GM12878 (cell line): ENCODE data around the gene RHPN2. TPM values are rescaled to one million over a fixed set of nuclear protein-coding genes. Genes with fewer than 3 reads are reported as not detected.

ENCODE experiments used
- ATAC-seq: fragments of 200-7000 bp; cut with Tn5 transposase; 3 replicates; pipeline ENCODE4 v1.9.1; 2020; ENCODE audit warnings: mild to moderate bottlenecking, moderate library complexity
- BruUV-seq: library from RNA; stranded (reverse); fragments of 400-500 nt; replicated peaks from 2 replicates; lab custom pipeline; 2021; lab: Mats Ljungman, UMichigan
- CTCF ChIA-PET: fragments of 300-600 bp; sonication (Branson Sonifier 250); formaldehyde crosslinking; extraction: SDS; loops from one replicate; lab custom pipeline; 2021; ENCODE audit warnings: inconsistent platforms; lab: Yijun Ruan, JAX
- POLR2A ChIA-PET: fragments of 350-600 bp; formaldehyde crosslinking; extraction: SDS; loops from one replicate; lab custom pipeline; 2021; ENCODE audit warnings: inconsistent platforms; lab: Charles Lee
- RAD21 ChIA-PET: fragments of 300-600 bp; sonication (Branson Sonifier 250); formaldehyde crosslinking; loops from one replicate; lab custom pipeline; 2023; ENCODE audit warnings: antibody characterized with exemption; ENCODE audit not compliant: unreplicated experiment; lab: Charles Lee
- SMC1A ChIA-PET: fragments of 300-600 bp; sonication (Branson Sonifier 250); formaldehyde crosslinking; loops from one replicate; lab custom pipeline; 2023; ENCODE audit not compliant: unreplicated experiment, uncharacterized antibody; lab: Charles Lee
- DNase-seq: peaks from one replicate; pipeline ENCODE4 v3.0.0-alpha.2; 2011; ENCODE audit warnings: low read depth, low spot score
- FAIRE-seq: peaks from 3 replicates; lab custom pipeline; 2011; peaks lifted over from hg19 to GRCh38; lab: Jason Lieb, UNC
- H2AFZ ChIP-seq: 2 replicates; pipeline ENCODE4 v1.6.0; 2011; ENCODE audit warnings: low read depth, low read length, control low read depth; ENCODE audit not compliant: control insufficient read depth
- H3K27ac ChIP-seq: 2 replicates; pipeline ENCODE4 v1.5.1; 2011; ENCODE audit warnings: control low read depth; ENCODE audit not compliant: control insufficient read depth, insufficient read depth
- H3K27me3 ChIP-seq, 2 experiments: replicated peaks in 1 of 2; 2 replicates each; pipeline versions ENCODE4 v1.6.0 to v1.6.1; 2011; ENCODE audit warnings: low read length in 1 of 2; ENCODE audit not compliant: control insufficient read depth in 2 of 2, insufficient read depth in 2 of 2
- H3K36me3 ChIP-seq, 2 experiments: 2 replicates each; pipeline ENCODE4 v1.5.1; 2011; ENCODE audit warnings: low read length in 1 of 2; ENCODE audit not compliant: control insufficient read depth in 2 of 2, insufficient read depth in 2 of 2
- H3K4me1 ChIP-seq: 2 replicates; pipeline ENCODE4 v1.6.1; 2011; ENCODE audit warnings: mild to moderate bottlenecking, low read length, moderate library complexity, mixed read lengths; ENCODE audit not compliant: control insufficient read depth, insufficient read depth
- H3K4me2 ChIP-seq: 2 replicates; pipeline ENCODE4 v1.6.0; 2011; ENCODE audit warnings: control low read depth; ENCODE audit not compliant: control insufficient read depth, insufficient read depth
- H3K4me3 ChIP-seq: fragments of 200-600 bp; sonication (generic); 2 replicates; pipeline ENCODE4 v1.5.1; 2016
- H3K79me2 ChIP-seq: 2 replicates; pipeline ENCODE4 v1.6.0; 2011; ENCODE audit warnings: low read length; ENCODE audit not compliant: control insufficient read depth, insufficient read depth
- H3K9ac ChIP-seq: 2 replicates; pipeline ENCODE4 v1.8.0; 2011; ENCODE audit warnings: low read length, control low read depth, mixed read lengths; ENCODE audit not compliant: control insufficient read depth, insufficient read depth
- H3K9me3 ChIP-seq: replicated peaks from 3 replicates; pipeline ENCODE4 v1.5.1; 2011; ENCODE audit warnings: mild to moderate bottlenecking, low read length; ENCODE audit not compliant: control insufficient read depth, insufficient read depth
- H4K20me1 ChIP-seq: 2 replicates; pipeline ENCODE4 v1.6.0; 2011; ENCODE audit not compliant: control insufficient read depth, insufficient read depth
- CREM ChIP-seq: IDR thresholded peaks from 2 replicates; pipeline ENCODE4 v1.6.1; 2014; ENCODE audit warnings: antibody characterized with exemption, low read depth
- IKZF1 ChIP-seq: fragments of 450-650 bp; conservative IDR thresholded peaks from 2 replicates; pipeline ENCODE4 v1.6.1; 2017; ENCODE audit warnings: antibody characterized with exemption, mild to moderate bottlenecking
- JUNB ChIP-seq: IDR thresholded peaks from 2 replicates; pipeline ENCODE4 v1.6.1; 2016; ENCODE audit warnings: antibody characterized with exemption, mild to moderate bottlenecking
- PKNOX1 ChIP-seq: fragments of 450-650 bp; IDR thresholded peaks from 2 replicates; pipeline ENCODE4 v1.6.1; 2016; ENCODE audit warnings: mild to moderate bottlenecking
- STAT3 ChIP-seq: IDR thresholded peaks from 2 replicates; pipeline ENCODE4 v1.6.1; 2011; ENCODE audit warnings: low read depth, low read length, improper control_type of control experiment
- TCF3 ChIP-seq: IDR thresholded peaks from 2 replicates; pipeline ENCODE4 v1.6.1; 2012; ENCODE audit warnings: low read depth, mild to moderate bottlenecking, low read length, borderline replicate concordance; ENCODE audit not compliant: insufficient read depth
- YBX1 ChIP-seq: fragments of 450-650 bp; IDR thresholded peaks from 2 replicates; pipeline ENCODE4 v1.6.1; 2016; ENCODE audit warnings: antibody characterized with exemption
- WGBS: methylation state at CpG from one replicate; pipeline ENCODE4 v1.1.6; 2016; ENCODE audit warnings: low lambda C conversion rate; ENCODE audit not compliant: insufficient replicate concordance, insufficient coverage; ENCODE audit errors: missing lambda C conversion rate; 5-methylcytosine and 5-hydroxymethylcytosine counted together
- in situ Hi-C: fragments of 300-500 bp; cut with MboI; formaldehyde crosslinking; loops from 9 replicates; pipeline ENCODE4 v1.14.3; 2018; ENCODE audit warnings: mixed read lengths
- intact Hi-C: fragments of 100-400 bp; cut with micrococcal nuclease; formaldehyde crosslinking; loops from one replicate; pipeline ENCODE4 v1.14.2; 2022; ENCODE audit not compliant: unreplicated experiment
- polyA plus RNA-seq, 11 experiments: library from polyadenylated mRNA; depleted of rRNA in 4 of 11; unstranded in 6 of 11; stranded (reverse) in 5 of 11; fragments of >200 nt; fragmentation: Nextera tagmentation in 4 of 11; fragmentation: Illumina TruSeq in 1 of 11; extraction: Ambion mirVana in 4 of 11; extraction: Trizol in 1 of 11; gene quantifications; 1 replicate in 1 of 11; 2 replicates in 10 of 11; pipeline versions ENCODE4 v1.2.1 to v1.2.3, GENCODE V29; 2011 to 2016; ENCODE audit warnings: inconsistent platforms in 2 of 11, missing spikeins in 2 of 11, low read depth in 1 of 11
- total RNA-seq, 4 experiments: library from RNA; depleted of rRNA in 3 of 4; stranded (reverse); fragments of >200 nt in 3 of 4; fragmentation: Illumina TruSeq in 1 of 4; extraction: Trizol in 1 of 4; gene quantifications; 2 replicates each; pipeline versions ENCODE4 v1.2.1 to v1.2.3, GENCODE V29; 2013 to 2021
- TF ChIP-seq, protein P1 (sequence below): fragments of 150-350 bp; IDR thresholded peaks from 2 replicates; pipeline ENCODE4 v1.6.1; 2016; ENCODE audit warnings: low read depth, low read length

RHPN2 gene
- total and polyA plus RNA-seq, 10 of the 15 experiments (the other 5 are each of a cell fraction or from before 2014, with no cell fraction given) = 0.71 to 7.4 (median 3.7) TPM

GRCh38 chr19:33040994-33041827 lies 23.5 kb downstream of the RHPN2 start:
- Histone ChIP-seq H3K27ac (no peak overlapping the region), H3K4me3 (no peak overlapping the region), H3K36me3 (no peaks in the 10 kb centered on the region), H3K79me2 (no peaks in the 10 kb centered on the region), H3K4me2 (no peak overlapping the region), H2AFZ (no peak overlapping the region), H4K20me1 (no peaks in the 10 kb centered on the region)
- ATAC-seq (no peak), FAIRE-seq (no peak), DNase-seq (peak; percentile 37)
- in situ Hi-C loops = no loop called here
- SMC1A ChIA-PET = no interaction called here
- TF ChIP-seq CREM = no peak
- no peak for TF ChIP-seq PKNOX1
- TF ChIP-seq TCF3 = no peak
- TF ChIP-seq, all 136 proteins: peak for 0
- H3K27me3 ChIP-seq = no peaks in the 10 kb centered on the region
- RAD21 ChIA-PET = no interaction called here
- 62% methylated on average over 9 of the region's 9 CpGs for WGBS
- intact Hi-C loops = no loop called here
- no TSS peak for BruUV-seq
- POLR2A ChIA-PET = no interaction called here
- no peak overlapping the region for H3K9ac ChIP-seq
- CTCF ChIA-PET = no interaction called here
- H3K9me3 ChIP-seq = no peaks in the 10 kb centered on the region
- H3K4me1 ChIP-seq = no peaks in the 10 kb centered on the region

DNA sequence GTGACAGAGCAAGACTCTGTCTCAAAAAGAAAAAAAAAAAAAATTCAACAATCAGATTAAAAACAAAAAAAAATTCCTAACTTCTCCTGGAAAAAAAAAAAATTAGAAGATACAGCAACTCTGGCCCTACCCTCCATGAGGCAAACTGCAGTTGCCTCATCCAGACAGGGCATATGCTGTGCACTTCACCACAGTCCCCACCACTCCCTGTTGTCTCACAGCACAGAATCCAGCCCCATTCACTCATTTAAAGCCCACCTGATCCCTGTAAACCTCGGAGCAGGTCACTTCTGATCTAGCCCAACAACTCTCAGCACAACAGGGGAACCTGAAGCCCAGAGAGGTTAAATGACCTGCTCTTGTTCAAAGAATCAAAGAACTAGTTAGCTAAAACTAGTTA lies 24.9 kb downstream of the RHPN2 start:
- Histone ChIP-seq H3K4me3 (no peak overlapping the region), H3K79me2 (no peaks in the 10 kb centered on the region), H3K4me1 (no peaks in the 10 kb centered on the region), H3K4me2 (no peak overlapping the region), H3K9ac (no peak overlapping the region), H3K36me3 (no peaks in the 10 kb centered on the region), H3K9me3 (no peaks in the 10 kb centered on the region), H3K27me3 (no peaks in the 10 kb centered on the region), H2AFZ (no peak overlapping the region)
- intact Hi-C loops (no loop called here), in situ Hi-C loops (no loop called here)
- CTCF ChIA-PET = no interaction called here
- FAIRE-seq (no peak), DNase-seq (no peak)
- SMC1A ChIA-PET = no interaction called here
- no TSS peak for BruUV-seq
- POLR2A ChIA-PET = interaction anchor here (0.6 kb wide), 1 partner anchor 26 kb away, joined by 3 read pairs; no protein-coding TSS in a partner anchor
- RAD21 ChIA-PET = no interaction called here
- TF ChIP-seq YBX1 = no peak
- TF ChIP-seq JUNB = no peak
- TF ChIP-seq, protein P1, sequence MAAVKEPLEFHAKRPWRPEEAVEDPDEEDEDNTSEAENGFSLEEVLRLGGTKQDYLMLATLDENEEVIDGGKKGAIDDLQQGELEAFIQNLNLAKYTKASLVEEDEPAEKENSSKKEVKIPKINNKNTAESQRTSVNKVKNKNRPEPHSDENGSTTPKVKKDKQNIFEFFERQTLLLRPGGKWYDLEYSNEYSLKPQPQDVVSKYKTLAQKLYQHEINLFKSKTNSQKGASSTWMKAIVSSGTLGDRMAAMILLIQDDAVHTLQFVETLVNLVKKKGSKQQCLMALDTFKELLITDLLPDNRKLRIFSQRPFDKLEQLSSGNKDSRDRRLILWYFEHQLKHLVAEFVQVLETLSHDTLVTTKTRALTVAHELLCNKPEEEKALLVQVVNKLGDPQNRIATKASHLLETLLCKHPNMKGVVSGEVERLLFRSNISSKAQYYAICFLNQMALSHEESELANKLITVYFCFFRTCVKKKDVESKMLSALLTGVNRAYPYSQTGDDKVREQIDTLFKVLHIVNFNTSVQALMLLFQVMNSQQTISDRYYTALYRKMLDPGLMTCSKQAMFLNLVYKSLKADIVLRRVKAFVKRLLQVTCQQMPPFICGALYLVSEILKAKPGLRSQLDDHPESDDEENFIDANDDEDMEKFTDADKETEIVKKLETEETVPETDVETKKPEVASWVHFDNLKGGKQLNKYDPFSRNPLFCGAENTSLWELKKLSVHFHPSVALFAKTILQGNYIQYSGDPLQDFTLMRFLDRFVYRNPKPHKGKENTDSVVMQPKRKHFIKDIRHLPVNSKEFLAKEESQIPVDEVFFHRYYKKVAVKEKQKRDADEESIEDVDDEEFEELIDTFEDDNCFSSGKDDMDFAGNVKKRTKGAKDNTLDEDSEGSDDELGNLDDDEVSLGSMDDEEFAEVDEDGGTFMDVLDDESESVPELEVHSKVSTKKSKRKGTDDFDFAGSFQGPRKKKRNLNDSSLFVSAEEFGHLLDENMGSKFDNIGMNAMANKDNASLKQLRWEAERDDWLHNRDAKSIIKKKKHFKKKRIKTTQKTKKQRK = no peak
- no peak for TF ChIP-seq STAT3
- TF ChIP-seq IKZF1 = no peak
- TF ChIP-seq, all 136 proteins: peak for 0
- no peak for ATAC-seq
- H3K27ac ChIP-seq = no peak overlapping the region
- 20% methylated on average over 1 of the region's 1 CpG for WGBS
- no peaks in the 10 kb centered on the region for H4K20me1 ChIP-seq
